Measurements from ENCODE around the gene THAP11.

The THAP11 gene

GRCh38 chr16:67865318-67865717 is 23.2 kb downstream of the THAP11 start:
- H3K4me1 ChIP-seq (ENCODE audit: control insufficient read depth, insufficient read depth, low read length) = peaks cover 53% of the 10 kb centered on the region
- H3K9me3 ChIP-seq (ENCODE audit: control insufficient read depth, low read length) = no peaks in the 10 kb centered on the region
- H3K27me3 ChIP-seq (replicated peaks; ENCODE audit: control insufficient read depth, insufficient read depth, low read length) = no peaks in the 10 kb centered on the region
- no peak overlapping the region for H3K4me3 ChIP-seq (ENCODE audit: low read length)
- H3K36me3 ChIP-seq (ENCODE audit: control insufficient read depth, insufficient read depth, low read length, severe bottlenecking) = peaks cover 31% of the 10 kb centered on the region
- peak; percentile 36 for DNase-seq (ENCODE audit: low read depth)
- no peak overlapping the region for H3K9ac ChIP-seq (ENCODE audit: low read length)

GRCh38 chr16:67868290-67868689 is 26.2 kb downstream of the THAP11 start:
- no peaks in the 10 kb centered on the region for H3K9me3 ChIP-seq (ENCODE audit: control insufficient read depth, low read length)
- H3K4me3 ChIP-seq (ENCODE audit: low read length) = no peak overlapping the region
- H3K36me3 ChIP-seq (ENCODE audit: control insufficient read depth, insufficient read depth, low read length, severe bottlenecking) = peaks cover 50% of the 10 kb centered on the region
- no peak for DNase-seq (ENCODE audit: low read depth)
- no peak overlapping the region for H3K9ac ChIP-seq (ENCODE audit: low read length)
- H3K27me3 ChIP-seq (replicated peaks; ENCODE audit: control insufficient read depth, insufficient read depth, low read length) = no peaks in the 10 kb centered on the region
- H3K4me1 ChIP-seq (ENCODE audit: control insufficient read depth, insufficient read depth, low read length) = peaks cover 27% of the 10 kb centered on the region

GRCh38 chr16:67869653-67870052 is 27.5 kb downstream of the THAP11 start:
- Histone ChIP-seq H3K9ac (ENCODE audit: low read length) (no peak overlapping the region), H3K36me3 (ENCODE audit: control insufficient read depth, insufficient read depth, low read length, severe bottlenecking) (peaks cover 50% of the 10 kb centered on the region), H3K4me3 (ENCODE audit: low read length) (no peak overlapping the region), H3K27me3 (replicated peaks; ENCODE audit: control insufficient read depth, insufficient read depth, low read length) (no peaks in the 10 kb centered on the region), H3K9me3 (ENCODE audit: control insufficient read depth, low read length) (no peaks in the 10 kb centered on the region), H3K4me1 (ENCODE audit: control insufficient read depth, insufficient read depth, low read length) (peaks cover 26% of the 10 kb centered on the region)
- DNase-seq (ENCODE audit: low read depth) = no peak

- Histone ChIP-seq H3K36me3 (ENCODE audit: control insufficient read depth, insufficient read depth, low read length, severe bottlenecking) (peaks cover 44% of the 10 kb centered on the region), H3K4me1 (ENCODE audit: control insufficient read depth, insufficient read depth, low read length) (peaks cover 21% of the 10 kb centered on the region), H3K9ac (ENCODE audit: low read length) (no peak overlapping the region), H3K9me3 (ENCODE audit: control insufficient read depth, low read length) (no peaks in the 10 kb centered on the region), H3K4me3 (ENCODE audit: low read length) (no peak overlapping the region), H3K27me3 (replicated peaks; ENCODE audit: control insufficient read depth, insufficient read depth, low read length) (no peaks in the 10 kb centered on the region)
- no peak for DNase-seq (ENCODE audit: low read depth)
Observed at GRCh38 chr16:67871256-67871655, 29.1 kb downstream of the THAP11 start.

GRCh38 chr16:67872131-67872630 is 30.1 kb downstream of the THAP11 start:
- peak overlapping the region; percentile 95 for H3K9ac ChIP-seq (ENCODE audit: low read length)
- peak overlapping the region; percentile 95 for H3K4me3 ChIP-seq (ENCODE audit: low read length)
- peaks cover 48% of the 10 kb centered on the region for H3K36me3 ChIP-seq (ENCODE audit: control insufficient read depth, insufficient read depth, low read length, severe bottlenecking)
- no peak for DNase-seq (ENCODE audit: low read depth)
- H3K27me3 ChIP-seq (replicated peaks; ENCODE audit: control insufficient read depth, insufficient read depth, low read length) = no peaks in the 10 kb centered on the region
- H3K4me1 ChIP-seq (ENCODE audit: control insufficient read depth, insufficient read depth, low read length) = peaks cover 21% of the 10 kb centered on the region
- no peaks in the 10 kb centered on the region for H3K9me3 ChIP-seq (ENCODE audit: control insufficient read depth, low read length)

DNA sequence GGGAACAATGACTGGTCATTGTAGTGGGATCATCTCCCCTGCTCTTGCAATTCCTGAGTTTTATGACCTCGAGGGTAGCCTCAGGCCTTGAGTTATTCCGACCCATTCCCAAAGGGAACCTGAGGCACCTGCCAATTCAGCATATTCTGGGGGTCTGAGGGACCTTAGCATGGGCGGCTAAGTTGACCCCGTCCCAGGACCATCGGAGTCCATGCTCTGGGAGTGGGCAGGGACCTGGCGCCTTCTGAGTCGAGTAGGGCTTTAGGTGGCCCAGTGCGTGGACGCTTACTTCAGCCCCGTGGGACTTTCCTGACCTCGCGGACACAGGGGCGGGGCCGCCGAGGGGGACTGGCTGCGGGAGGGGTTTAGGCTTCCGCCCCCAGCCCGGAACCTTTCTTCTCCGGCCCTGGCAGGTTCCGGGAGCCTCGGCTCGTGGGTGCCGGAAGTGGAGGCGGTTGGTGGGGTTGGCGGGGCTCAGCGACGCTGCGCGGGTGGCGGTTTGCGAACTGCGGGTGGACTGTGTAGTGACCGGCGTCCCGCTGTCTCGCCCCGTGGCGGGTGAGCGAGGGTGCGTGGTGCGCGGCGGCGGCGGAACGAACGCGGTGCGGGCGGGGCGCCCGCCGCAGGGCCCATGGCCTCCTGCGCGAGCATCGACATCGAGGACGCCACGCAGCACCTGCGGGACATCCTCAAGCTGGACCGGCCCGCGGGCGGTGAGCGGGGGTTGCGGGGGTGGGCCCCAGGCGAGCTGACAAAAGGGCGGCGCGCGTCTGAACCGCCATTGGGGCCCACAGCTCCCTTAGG is 30.7 kb downstream of the THAP11 start, which contains the start of gene EDC4:
Gene EDC4, plus strand, starts transcription at position 422 of the 804 bp plus-strand sequence. Its CDS starts 210 bp downstream, at position 632.
- H3K4me3 ChIP-seq (ENCODE audit: low read length) = peak within 1 kb of the TSS; percentile 95
- no peaks in the 10 kb centered on the region for H3K27me3 ChIP-seq (replicated peaks; ENCODE audit: control insufficient read depth, insufficient read depth, low read length)
- peaks cover 21% of the 10 kb centered on the region for H3K4me1 ChIP-seq (ENCODE audit: control insufficient read depth, insufficient read depth, low read length)
- peak within 1 kb of the TSS; percentile 95 for H3K9ac ChIP-seq (ENCODE audit: low read length)
- peaks cover 49% of the 10 kb centered on the region for H3K36me3 ChIP-seq (ENCODE audit: control insufficient read depth, insufficient read depth, low read length, severe bottlenecking)
- DNase-seq (ENCODE audit: low read depth) = peak; percentile 92
- no peaks in the 10 kb centered on the region for H3K9me3 ChIP-seq (ENCODE audit: control insufficient read depth, low read length)

GRCh38 chr16:67873435-67874370 is 31.6 kb downstream of the THAP11 start:
- Histone ChIP-seq H3K9me3 (ENCODE audit: control insufficient read depth, low read length) (no peaks in the 10 kb centered on the region), H3K4me1 (ENCODE audit: control insufficient read depth, insufficient read depth, low read length) (peaks cover 17% of the 10 kb centered on the region), H3K4me3 (ENCODE audit: low read length) (peak overlapping the region; percentile 95), H3K9ac (ENCODE audit: low read length) (peak overlapping the region; percentile 95), H3K27me3 (replicated peaks; ENCODE audit: control insufficient read depth, insufficient read depth, low read length) (no peaks in the 10 kb centered on the region), H3K36me3 (ENCODE audit: control insufficient read depth, insufficient read depth, low read length, severe bottlenecking) (peaks cover 49% of the 10 kb centered on the region)
- DNase-seq (ENCODE audit: low read depth) = peak; percentile 50

- Histone ChIP-seq H3K4me1 (ENCODE audit: control insufficient read depth, insufficient read depth, low read length) (peaks cover 16% of the 10 kb centered on the region), H3K27me3 (replicated peaks; ENCODE audit: control insufficient read depth, insufficient read depth, low read length) (no peaks in the 10 kb centered on the region), H3K4me3 (ENCODE audit: low read length) (peak overlapping the region; percentile 95), H3K36me3 (ENCODE audit: control insufficient read depth, insufficient read depth, low read length, severe bottlenecking) (peaks cover 54% of the 10 kb centered on the region), H3K9me3 (ENCODE audit: control insufficient read depth, low read length) (no peaks in the 10 kb centered on the region), H3K9ac (ENCODE audit: low read length) (peak overlapping the region; percentile 95)
- DNase-seq (ENCODE audit: low read depth) = no peak
Observed at GRCh38 chr16:67874372-67874771, 32.3 kb downstream of the THAP11 start.

GRCh38 chr16:67877064-67877463 is 34.9 kb downstream of the THAP11 start:
- Histone ChIP-seq H3K27me3 (replicated peaks; ENCODE audit: control insufficient read depth, insufficient read depth, low read length) (no peaks in the 10 kb centered on the region), H3K9me3 (ENCODE audit: control insufficient read depth, low read length) (no peaks in the 10 kb centered on the region), H3K4me1 (ENCODE audit: control insufficient read depth, insufficient read depth, low read length) (peaks cover 16% of the 10 kb centered on the region), H3K9ac (ENCODE audit: low read length) (no peak overlapping the region), H3K36me3 (ENCODE audit: control insufficient read depth, insufficient read depth, low read length, severe bottlenecking) (peaks cover 56% of the 10 kb centered on the region), H3K4me3 (ENCODE audit: low read length) (no peak overlapping the region)
- no peak for DNase-seq (ENCODE audit: low read depth)

GRCh38 chr16:67878232-67878631 is 36.1 kb downstream of the THAP11 start:
- Histone ChIP-seq H3K27me3 (replicated peaks; ENCODE audit: control insufficient read depth, insufficient read depth, low read length) (no peaks in the 10 kb centered on the region), H3K9ac (ENCODE audit: low read length) (no peak overlapping the region), H3K4me3 (ENCODE audit: low read length) (no peak overlapping the region), H3K9me3 (ENCODE audit: control insufficient read depth, low read length) (no peaks in the 10 kb centered on the region), H3K36me3 (ENCODE audit: control insufficient read depth, insufficient read depth, low read length, severe bottlenecking) (peaks cover 66% of the 10 kb centered on the region), H3K4me1 (ENCODE audit: control insufficient read depth, insufficient read depth, low read length) (peaks cover 12% of the 10 kb centered on the region)
- no peak for DNase-seq (ENCODE audit: low read depth)

- DNase-seq (ENCODE audit: low read depth) = no peak
- Histone ChIP-seq H3K36me3 (ENCODE audit: control insufficient read depth, insufficient read depth, low read length, severe bottlenecking) (peaks cover 71% of the 10 kb centered on the region), H3K9ac (ENCODE audit: low read length) (no peak overlapping the region), H3K9me3 (ENCODE audit: control insufficient read depth, low read length) (no peaks in the 10 kb centered on the region), H3K27me3 (replicated peaks; ENCODE audit: control insufficient read depth, insufficient read depth, low read length) (no peaks in the 10 kb centered on the region), H3K4me3 (ENCODE audit: low read length) (no peak overlapping the region), H3K4me1 (ENCODE audit: control insufficient read depth, insufficient read depth, low read length) (peaks cover 9% of the 10 kb centered on the region)
Observed at GRCh38 chr16:67878846-67879245, 36.7 kb downstream of the THAP11 start.

All from adipocyte (in vitro differentiated cells).